Occipital lobe (tissue), 2 donors: ENCODE data around the gene ARID1B. TPM values are rescaled to one million over a fixed set of nuclear protein-coding genes. Genes with fewer than 3 reads are reported as not detected.

Source experiments
- DNase-seq: peaks from one replicate; lab custom pipeline; 2025; lab: John Stamatoyannopoulos, UW
- total RNA-seq: library from RNA; depleted of rRNA; stranded (reverse); fragments of >200 nt; gene quantifications from one replicate; pipeline ENCODE4 v1.2.3, GENCODE V29; 2014

Gene ARID1B
- total RNA-seq, 1 donor from 2014 or later, result 95.8 TPM

- no peak for DNase-seq
These were observed 13.6 kb downstream of the ARID1B start for GRCh38 chr6:156790711-156791319.

- DNase-seq, result no peak
These were observed 14.2 kb downstream of the ARID1B start for GRCh38 chr6:156791320-156791850.

GRCh38 chr6:156793200-156793599 lies 16.0 kb downstream of the ARID1B start:
- DNase-seq, result no peak

GRCh38 chr6:156794546-156795354 lies 17.6 kb downstream of the ARID1B start:
- DNase-seq, result no peak

- DNase-seq, result no peak
These were observed 18.6 kb downstream of the ARID1B start for GRCh38 chr6:156795825-156796224.

- DNase-seq, result no peak
These were observed 19.4 kb downstream of the ARID1B start for GRCh38 chr6:156796627-156797026.

GRCh38 chr6:156797901-156798735 lies 20.9 kb downstream of the ARID1B start:
- DNase-seq, result no peak

GRCh38 chr6:156801712-156802111 lies 24.5 kb downstream of the ARID1B start:
- no peak for DNase-seq

- no peak for DNase-seq
These were observed 26.2 kb downstream of the ARID1B start for GRCh38 chr6:156803353-156803752.

- DNase-seq, result no peak
These were observed 27.2 kb downstream of the ARID1B start for GRCh38 chr6:156804402-156804801.

GRCh38 chr6:156806155-156806554 lies 29.0 kb downstream of the ARID1B start:
- no peak for DNase-seq

GRCh38 chr6:156807028-156807427 lies 29.9 kb downstream of the ARID1B start:
- DNase-seq, result no peak

GRCh38 chr6:156807795-156808194 lies 30.6 kb downstream of the ARID1B start:
- no peak for DNase-seq

GRCh38 chr6:156808287-156808686 lies 31.1 kb downstream of the ARID1B start:
- no peak for DNase-seq

GRCh38 chr6:156809034-156809433 lies 31.9 kb downstream of the ARID1B start:
- no peak for DNase-seq

GRCh38 chr6:156809446-156810178 lies 32.4 kb downstream of the ARID1B start:
- DNase-seq, result no peak

GRCh38 chr6:156814036-156814581 lies 36.9 kb downstream of the ARID1B start:
- no peak for DNase-seq

GRCh38 chr6:156816505-156816904 lies 39.3 kb downstream of the ARID1B start:
- no peak for DNase-seq

- no peak for DNase-seq
These were observed 43.1 kb downstream of the ARID1B start for GRCh38 chr6:156820089-156820798.

GRCh38 chr6:156821707-156822106 lies 44.5 kb downstream of the ARID1B start:
- DNase-seq, result no peak
